ENCODE results near the gene KIF7. TPM values are rescaled to one million over a fixed set of nuclear protein-coding genes. Genes with fewer than 3 reads are reported as not detected.
A peak's percentile ranks its signal among the peaks of the same experiment; 100 is the strongest.
"Not testable (repeated sequence)": the region's sequence is repeated elsewhere in the genome, so short reads cannot be mapped to it uniquely, and the experiment has no call there.

Gene KIF7
- total RNA-seq, 1 donor from 2014 or later = 6.4 TPM

- DNase-seq (ENCODE audit: low spot score) = no peak
- Mint-ChIP-seq H3K27ac (ENCODE audit: unreplicated experiment) (no peak overlapping the region), H3K36me3 (ENCODE audit: low read depth, unreplicated experiment) (no peaks in the 10 kb centered on the region), H3K4me1 (ENCODE audit: unreplicated experiment) (peaks cover 3% of the 10 kb centered on the region), H3K4me3 (ENCODE audit: unreplicated experiment) (no peak overlapping the region), H3K9me3 (ENCODE audit: unreplicated experiment) (no peaks in the 10 kb centered on the region), H3K27me3 (ENCODE audit: unreplicated experiment) (peaks cover 7% of the 10 kb centered on the region)
- TF ChIP-seq CTCF (IDR thresholded peaks at IDR 0.05; ENCODE audit: unreplicated experiment) = no peak
Observed at GRCh38 chr15:89693091-89693490, 37.8 kb upstream of the KIF7 start.

- peaks cover 3% of the 10 kb centered on the region for H3K4me1 Mint-ChIP-seq (ENCODE audit: unreplicated experiment)
- H3K36me3 Mint-ChIP-seq (ENCODE audit: low read depth, unreplicated experiment) = no peaks in the 10 kb centered on the region
Observed at GRCh38 chr15:89690276-89691218, 35.3 kb upstream of the KIF7 start, which contains the start of the genes PEX11A and WDR93. Gene PEX11A, minus strand, starts transcription at chr15:89690754. Its CDS starts 122 bp downstream, at chr15:89690632. Gene WDR93, plus strand, starts transcription at chr15:89690811. Its CDS starts 10,936 bp downstream, at chr15:89701747.

GRCh38 chr15:89689930-89690275 lies 34.6 kb upstream of the KIF7 start:
- not testable (repeated sequence) for H3K27me3 Mint-ChIP-seq (ENCODE audit: unreplicated experiment); DNase-seq (ENCODE audit: low spot score); H3K4me1 Mint-ChIP-seq (ENCODE audit: unreplicated experiment); H3K9me3 Mint-ChIP-seq (ENCODE audit: unreplicated experiment); H3K27ac Mint-ChIP-seq (ENCODE audit: unreplicated experiment); H3K36me3 Mint-ChIP-seq (ENCODE audit: low read depth, unreplicated experiment)
- peak overlapping the region; percentile 89 for H3K4me3 Mint-ChIP-seq (ENCODE audit: unreplicated experiment)

More at GRCh38 chr15:89690276-89691218, 35.3 kb upstream of the KIF7 start, which contains the start of the genes PEX11A and WDR93:
- Mint-ChIP-seq H3K27me3 (ENCODE audit: unreplicated experiment) (peaks cover 7% of the 10 kb centered on the region), H3K9me3 (ENCODE audit: unreplicated experiment) (no peaks in the 10 kb centered on the region), H3K4me3 (ENCODE audit: unreplicated experiment) (peak within 1 kb of the TSS; percentile 89), H3K27ac (ENCODE audit: unreplicated experiment) (peak within 1 kb of the TSS; percentile 80)
- peak; percentile 67 for DNase-seq (ENCODE audit: low spot score)
- TF ChIP-seq CTCF (IDR thresholded peaks at IDR 0.05; ENCODE audit: unreplicated experiment) = no peak

GRCh38 chr15:89686522-89686921 lies 31.3 kb upstream of the KIF7 start:
- no peak for DNase-seq (ENCODE audit: low spot score)
- peaks cover 2% of the 10 kb centered on the region for H3K27me3 Mint-ChIP-seq (ENCODE audit: unreplicated experiment)
- TF ChIP-seq CTCF (IDR thresholded peaks at IDR 0.05; ENCODE audit: unreplicated experiment) = no peak
- no peak overlapping the region for H3K27ac Mint-ChIP-seq (ENCODE audit: unreplicated experiment)
- no peak overlapping the region for H3K4me3 Mint-ChIP-seq (ENCODE audit: unreplicated experiment)
- H3K4me1 Mint-ChIP-seq (ENCODE audit: unreplicated experiment) = peaks cover 3% of the 10 kb centered on the region
- no peaks in the 10 kb centered on the region for H3K36me3 Mint-ChIP-seq (ENCODE audit: low read depth, unreplicated experiment)
- no peaks in the 10 kb centered on the region for H3K9me3 Mint-ChIP-seq (ENCODE audit: unreplicated experiment)

- Mint-ChIP-seq H3K9me3 (ENCODE audit: unreplicated experiment) (no peaks in the 10 kb centered on the region), H3K36me3 (ENCODE audit: low read depth, unreplicated experiment) (no peaks in the 10 kb centered on the region), H3K4me3 (ENCODE audit: unreplicated experiment) (no peak overlapping the region), H3K4me1 (ENCODE audit: unreplicated experiment) (peaks cover 2% of the 10 kb centered on the region), H3K27me3 (ENCODE audit: unreplicated experiment) (peaks cover 4% of the 10 kb centered on the region), H3K27ac (ENCODE audit: unreplicated experiment) (no peak overlapping the region)
- no peak for TF ChIP-seq CTCF (IDR thresholded peaks at IDR 0.05; ENCODE audit: unreplicated experiment)
- no peak for DNase-seq (ENCODE audit: low spot score)
Observed at GRCh38 chr15:89685995-89686394, 30.7 kb upstream of the KIF7 start.

Data from endothelial cell (in vitro differentiated cells).